Stimulated activated CD4-positive, alpha-beta T cell treated with anti-CD3 and anti-CD28 coated beads, Interleukin-15, amount 100 ng/mL, for 1 hour (primary cell): ENCODE measurements around the gene TMEM151A.
"Not testable (repeated sequence)": the region's sequence is repeated elsewhere in the genome, so short reads cannot be mapped to it uniquely, and the experiment has no call there.

Experiments used
- DNase-seq, 2 donors: peaks; one replicate each; pipeline ENCODE4 v3.0.0-alpha.2; 2020; ENCODE audit warnings: low read depth in 1 of 2, low spot score in 1 of 2

Gene TMEM151A

GRCh38 chr11:66267379-66268243, 24.1 kb upstream of the TMEM151A start:
- peak; percentile 70 to 83 for DNase-seq

- DNase-seq = peak; percentile 99 to 100
Measured at GRCh38 chr11:66268244-66268951, 23.3 kb upstream of the TMEM151A start, which contains the start of gene RAB1B. Gene RAB1B, plus strand, starts transcription at chr11:66268639. Its CDS starts 41 bp downstream, at chr11:66268680.

GRCh38 chr11:66268952-66269905, 22.5 kb upstream of the TMEM151A start:
- DNase-seq = no peak

GRCh38 chr11:66271816-66272215, 19.9 kb upstream of the TMEM151A start:
- no peak for DNase-seq

- DNase-seq = no peak
Measured at GRCh38 chr11:66272596-66272995, 19.1 kb upstream of the TMEM151A start.

- no peak for DNase-seq
Measured at GRCh38 chr11:66274219-66274618, 17.5 kb upstream of the TMEM151A start.

GRCh38 chr11:66275396-66275795, 16.3 kb upstream of the TMEM151A start:
- DNase-seq = no peak

- DNase-seq = no peak
Measured at GRCh38 chr11:66275984-66276612, 15.6 kb upstream of the TMEM151A start.

GRCh38 chr11:66276619-66277018, 15.1 kb upstream of the TMEM151A start:
- DNase-seq = not testable (repeated sequence)

- DNase-seq = not testable (repeated sequence)
Measured at GRCh38 chr11:66277064-66277463, 14.6 kb upstream of the TMEM151A start.

GRCh38 chr11:66277471-66278362, 14.0 kb upstream of the TMEM151A start, which contains the start of gene CNIH2:
Gene CNIH2, plus strand, starts transcription at chr11:66278175. Its CDS starts 282 bp downstream, at chr11:66278457.
- DNase-seq = peak; percentile 26 to 45

GRCh38 chr11:66278363-66279091, 13.2 kb upstream of the TMEM151A start:
- no peak for DNase-seq

GRCh38 chr11:66279092-66279734, 12.5 kb upstream of the TMEM151A start:
- no peak for DNase-seq

- DNase-seq = no peak
Measured at GRCh38 chr11:66280428-66280827, 11.3 kb upstream of the TMEM151A start.

- DNase-seq = no peak
Measured at GRCh38 chr11:66281001-66281400, 10.7 kb upstream of the TMEM151A start.

GRCh38 chr11:66281776-66282467, 9.8 kb upstream of the TMEM151A start:
- DNase-seq = no peak
